ENCODE data around the gene NIP7. TPM values are rescaled to one million over a fixed set of nuclear protein-coding genes. Genes with fewer than 3 reads are reported as not detected.
A peak's percentile ranks its signal among the peaks of the same experiment; 100 is the strongest.

NIP7 gene
- polyA plus RNA-seq, 1 donor (not counting 4 experiments of a cell fraction or from before 2014, with no cell fraction given), result 31.3 TPM

DNA sequence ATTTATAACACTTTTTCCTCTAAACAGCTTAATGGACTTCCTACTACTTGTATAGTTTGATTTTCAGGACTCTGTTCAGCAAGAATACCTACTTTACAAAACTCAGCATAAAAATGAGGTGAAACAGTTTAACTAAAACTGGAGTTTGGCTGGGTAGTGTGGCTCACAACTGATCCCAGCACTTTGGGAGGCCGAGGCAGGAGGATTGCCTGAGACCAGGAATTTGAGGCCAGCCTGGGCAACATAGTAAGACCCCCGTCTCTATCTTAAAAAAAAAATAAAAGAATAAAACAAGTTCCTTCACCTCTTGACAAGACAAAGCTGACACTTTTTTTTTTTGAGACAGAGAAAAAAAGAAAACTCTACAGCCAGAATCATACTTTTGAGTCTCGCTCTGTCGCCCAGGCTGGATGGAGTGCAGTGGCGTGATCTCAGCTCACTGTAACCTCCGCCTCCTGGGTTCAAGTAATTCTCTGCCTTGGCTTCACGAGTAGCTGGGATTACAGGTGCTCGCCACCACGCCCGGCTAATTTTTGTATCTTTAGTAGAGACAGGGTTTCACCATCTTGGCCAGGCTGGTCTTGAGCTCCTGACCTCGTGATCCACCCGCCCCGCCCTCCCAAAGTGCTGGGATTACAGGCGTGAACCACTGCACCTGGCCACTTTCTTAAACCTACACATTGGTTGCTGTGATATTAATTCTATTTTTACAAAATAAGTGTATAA lies 11.8 kb upstream of the NIP7 start:
- Histone ChIP-seq H3K4me1 (ENCODE audit: control insufficient read depth, extremely low read depth, insufficient read depth, low read length) (peaks cover 15% of the 10 kb centered on the region), H3K27me3 (ENCODE audit: control insufficient read depth, extremely low read depth, insufficient read depth, low read length) (no peaks in the 10 kb centered on the region), H3K79me2 (ENCODE audit: control insufficient read depth, insufficient read depth, low read length) (peaks cover 67% of the 10 kb centered on the region), H3K9ac (ENCODE audit: control insufficient read depth, extremely low read depth, insufficient read depth, low read length) (no peak overlapping the region), H3K27ac (ENCODE audit: control insufficient read depth, insufficient read depth, low read length) (no peak overlapping the region), H3K4me2 (ENCODE audit: control insufficient read depth, extremely low read depth, insufficient read depth, low read depth, low read length) (peak overlapping the region; percentile 99), H3K9me1 (ENCODE audit: control insufficient read depth, extremely low read depth, insufficient read depth, low read length) (no peaks in the 10 kb centered on the region), H3K4me3 (ENCODE audit: control insufficient read depth in 2 of 3, extremely low read depth in 1 of 3, insufficient read depth in 2 of 3, low read depth in 1 of 3, low read length in 3 of 3) (peak overlapping the region in 1 of 3 experiments; percentile 2), H4K20me1 (ENCODE audit: control insufficient read depth, extremely low read depth, insufficient read depth, low read length) (peaks cover 8% of the 10 kb centered on the region), H3K9me3 (ENCODE audit: control insufficient read depth, low read depth, low read length) (no peaks in the 10 kb centered on the region), H3K36me3 (ENCODE audit: control insufficient read depth in 2 of 2, extremely low read depth in 1 of 2, insufficient read depth in 2 of 2, low read length in 2 of 2) (peaks cover 23 to 39% of the 10 kb centered on the region in 2 experiments), H2AFZ (ENCODE audit: control insufficient read depth, low read length) (no peak overlapping the region)
- FAIRE-seq (no peak), DNase-seq (ENCODE audit: low read depth, low spot score) (no peak)
- dilution Hi-C loops (cut with MboI; ENCODE audit: extremely low pct_ligation_motif_present, low sequenced_read_pairs), result no loop called here
- no peak for TF ChIP-seq EZH2 (IDR thresholded peaks at IDR 0.05; ENCODE audit: low read length)
- TF ChIP-seq, protein P1, sequence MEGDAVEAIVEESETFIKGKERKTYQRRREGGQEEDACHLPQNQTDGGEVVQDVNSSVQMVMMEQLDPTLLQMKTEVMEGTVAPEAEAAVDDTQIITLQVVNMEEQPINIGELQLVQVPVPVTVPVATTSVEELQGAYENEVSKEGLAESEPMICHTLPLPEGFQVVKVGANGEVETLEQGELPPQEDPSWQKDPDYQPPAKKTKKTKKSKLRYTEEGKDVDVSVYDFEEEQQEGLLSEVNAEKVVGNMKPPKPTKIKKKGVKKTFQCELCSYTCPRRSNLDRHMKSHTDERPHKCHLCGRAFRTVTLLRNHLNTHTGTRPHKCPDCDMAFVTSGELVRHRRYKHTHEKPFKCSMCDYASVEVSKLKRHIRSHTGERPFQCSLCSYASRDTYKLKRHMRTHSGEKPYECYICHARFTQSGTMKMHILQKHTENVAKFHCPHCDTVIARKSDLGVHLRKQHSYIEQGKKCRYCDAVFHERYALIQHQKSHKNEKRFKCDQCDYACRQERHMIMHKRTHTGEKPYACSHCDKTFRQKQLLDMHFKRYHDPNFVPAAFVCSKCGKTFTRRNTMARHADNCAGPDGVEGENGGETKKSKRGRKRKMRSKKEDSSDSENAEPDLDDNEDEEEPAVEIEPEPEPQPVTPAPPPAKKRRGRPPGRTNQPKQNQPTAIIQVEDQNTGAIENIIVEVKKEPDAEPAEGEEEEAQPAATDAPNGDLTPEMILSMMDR (optimal IDR thresholded peaks at IDR 0.05 in 1 of 3, IDR thresholded peaks at IDR 0.05 in 1 of 3, conservative IDR thresholded peaks at IDR 0.05 in 1 of 3; ENCODE audit: extremely low read depth in 1 of 3, insufficient read depth in 2 of 3, low read length in 3 of 3), result no peak

GRCh38 chr16:69328854-69329316 lies 10.7 kb upstream of the NIP7 start:
- TF ChIP-seq, protein P1 (optimal IDR thresholded peaks at IDR 0.05 in 1 of 3, IDR thresholded peaks at IDR 0.05 in 1 of 3, conservative IDR thresholded peaks at IDR 0.05 in 1 of 3; ENCODE audit: extremely low read depth in 1 of 3, insufficient read depth in 2 of 3, low read length in 3 of 3), result no peak
- no peak for TF ChIP-seq EZH2 (IDR thresholded peaks at IDR 0.05; ENCODE audit: low read length)
- no peaks in the 10 kb centered on the region for H3K27me3 ChIP-seq (ENCODE audit: control insufficient read depth, extremely low read depth, insufficient read depth, low read length)
- peak; percentile 32 for FAIRE-seq
- no peak for DNase-seq (ENCODE audit: low read depth, low spot score)
- H3K9ac ChIP-seq (ENCODE audit: control insufficient read depth, extremely low read depth, insufficient read depth, low read length), result peak overlapping the region; percentile 82
- no peaks in the 10 kb centered on the region for H3K9me3 ChIP-seq (ENCODE audit: control insufficient read depth, low read depth, low read length)
- H3K4me3 ChIP-seq (ENCODE audit: control insufficient read depth in 2 of 3, extremely low read depth in 1 of 3, insufficient read depth in 2 of 3, low read depth in 1 of 3, low read length in 3 of 3), result peak overlapping the region in 2 of 3 experiments; percentile 69 to 81
- H3K9me1 ChIP-seq (ENCODE audit: control insufficient read depth, extremely low read depth, insufficient read depth, low read length), result no peaks in the 10 kb centered on the region
- H3K36me3 ChIP-seq (ENCODE audit: control insufficient read depth in 2 of 2, extremely low read depth in 1 of 2, insufficient read depth in 2 of 2, low read length in 2 of 2), result peaks cover 17 to 34% of the 10 kb centered on the region in 2 experiments
- H3K4me2 ChIP-seq (ENCODE audit: control insufficient read depth, extremely low read depth, insufficient read depth, low read depth, low read length), result peak overlapping the region; percentile 99
- no peak overlapping the region for H2AFZ ChIP-seq (ENCODE audit: control insufficient read depth, low read length)
- peaks cover 15% of the 10 kb centered on the region for H3K4me1 ChIP-seq (ENCODE audit: control insufficient read depth, extremely low read depth, insufficient read depth, low read length)
- H4K20me1 ChIP-seq (ENCODE audit: control insufficient read depth, extremely low read depth, insufficient read depth, low read length), result peaks cover 8% of the 10 kb centered on the region
- dilution Hi-C loops (cut with MboI; ENCODE audit: extremely low pct_ligation_motif_present, low sequenced_read_pairs), result no loop called here
- no peak overlapping the region for H3K27ac ChIP-seq (ENCODE audit: control insufficient read depth, insufficient read depth, low read length)
- H3K79me2 ChIP-seq (ENCODE audit: control insufficient read depth, insufficient read depth, low read length), result peaks cover 59% of the 10 kb centered on the region
